ENCODE data around the gene MYOG. TPM values are rescaled to one million over a fixed set of nuclear protein-coding genes. Genes with fewer than 3 reads are reported as not detected.

MYOG gene
- polyA plus RNA-seq, 3 donors: not detected

GRCh38 chr1:203126866-203127665 is 41.3 kb upstream of the MYOG start:
- Mint-ChIP-seq H3K27me3 (ENCODE audit: low read depth in 3 of 3) (peaks cover 52 to 81% (median 79%) of the 10 kb centered on the region in 3 donors), H3K4me3 (peak overlapping the region; percentile 42 to 87), H3K27ac (no peak overlapping the region), H3K9me3 (peaks cover 0 to 12% (median 2%) of the 10 kb centered on the region in 7 donors), H3K36me3 (peaks cover 0 to 8% of the 10 kb centered on the region in 2 donors), H3K4me1 (peaks cover 54% of the 10 kb centered on the region)
- Histone ChIP-seq H4K20me1 (ENCODE audit: insufficient read depth, low read length) (no peaks in the 10 kb centered on the region), H3K36me3 (replicated peaks in 1 of 2; ENCODE audit: control insufficient read depth in 1 of 2, insufficient read depth in 2 of 2, low read length in 2 of 2) (no peaks in the 10 kb centered on the region), H3K79me2 (ENCODE audit: insufficient read depth, low read length) (no peaks in the 10 kb centered on the region), H3K4me3 (replicated peaks in 1 of 3; ENCODE audit: low read depth in 2 of 3, low read length in 3 of 3) (no peak overlapping the region), H3K4me2 (replicated peaks; ENCODE audit: extremely low read depth, low read length, poor library complexity, severe bottlenecking) (peak overlapping the region; percentile 6), H2AFZ (ENCODE audit: insufficient read depth, low read depth, low read length, poor library complexity, severe bottlenecking) (no peak overlapping the region), H3K27ac (ENCODE audit: low read depth in 1 of 2, low read length in 2 of 2) (no peak overlapping the region), H3K9ac (ENCODE audit: insufficient read depth, low read length, poor library complexity, severe bottlenecking) (no peak overlapping the region), H3K27me3 (ENCODE audit: control insufficient read depth in 2 of 2, insufficient read depth in 2 of 2, low read length in 2 of 2) (peaks cover 43 to 68% of the 10 kb centered on the region in 2 donors), H3K9me3 (replicated peaks in 1 of 2; ENCODE audit: control insufficient read depth in 1 of 2, insufficient read depth in 1 of 2, low read length in 2 of 2) (peaks cover 0 to 9% of the 10 kb centered on the region in 2 donors), H3K4me1 (ENCODE audit: control insufficient read depth in 1 of 2, insufficient read depth in 2 of 2, low read length in 2 of 2) (peaks cover 54 to 57% of the 10 kb centered on the region in 2 donors)
- intact Hi-C loops (cut with micrococcal nuclease): loop anchor here (5.0 to 10.0 kb wide), 2 partner anchors 50 to 82 kb away; partner anchors contain the start of gene MYBPH (in 1 of the 2)
- no peak for DNase-seq
- 17% methylated on average over 6 of the region's 12 CpGs for WGBS (ENCODE audit: insufficient coverage)
- no peak for TF ChIP-seq CTCF (IDR thresholded peaks at IDR 0.05)

GRCh38 chr1:203126151-203126865 is 40.5 kb upstream of the MYOG start:
- Histone ChIP-seq H3K36me3 (replicated peaks in 1 of 2; ENCODE audit: control insufficient read depth in 1 of 2, insufficient read depth in 2 of 2, low read length in 2 of 2) (no peaks in the 10 kb centered on the region), H3K27ac (ENCODE audit: low read depth in 1 of 2, low read length in 2 of 2) (no peak overlapping the region), H3K79me2 (ENCODE audit: insufficient read depth, low read length) (no peaks in the 10 kb centered on the region), H3K9ac (ENCODE audit: insufficient read depth, low read length, poor library complexity, severe bottlenecking) (no peak overlapping the region), H3K27me3 (ENCODE audit: control insufficient read depth in 2 of 2, insufficient read depth in 2 of 2, low read length in 2 of 2) (peaks cover 43 to 62% of the 10 kb centered on the region in 2 donors), H3K9me3 (replicated peaks in 1 of 2; ENCODE audit: control insufficient read depth in 1 of 2, insufficient read depth in 1 of 2, low read length in 2 of 2) (peaks cover 0 to 9% of the 10 kb centered on the region in 2 donors), H3K4me3 (replicated peaks in 1 of 3; ENCODE audit: low read depth in 2 of 3, low read length in 3 of 3) (no peak overlapping the region), H2AFZ (ENCODE audit: insufficient read depth, low read depth, low read length, poor library complexity, severe bottlenecking) (no peak overlapping the region), H4K20me1 (ENCODE audit: insufficient read depth, low read length) (no peaks in the 10 kb centered on the region), H3K4me1 (ENCODE audit: control insufficient read depth in 1 of 2, insufficient read depth in 2 of 2, low read length in 2 of 2) (peaks cover 61 to 62% of the 10 kb centered on the region in 2 donors), H3K4me2 (replicated peaks; ENCODE audit: extremely low read depth, low read length, poor library complexity, severe bottlenecking) (no peak overlapping the region)
- Mint-ChIP-seq H3K27ac (peak overlapping the region in 2 of 7 donors; percentile 17 to 57), H3K4me3 (peak overlapping the region in 1 of 2 donors; percentile 87), H3K27me3 (ENCODE audit: low read depth in 3 of 3) (peaks cover 55 to 82% (median 78%) of the 10 kb centered on the region in 3 donors), H3K4me1 (peaks cover 60% of the 10 kb centered on the region), H3K9me3 (peaks cover 0 to 12% (median 4%) of the 10 kb centered on the region in 7 donors), H3K36me3 (peaks cover 0 to 8% of the 10 kb centered on the region in 2 donors)
- 38% methylated on average over 3 of the region's 8 CpGs for WGBS (ENCODE audit: insufficient coverage)
- peak; percentile 37 for TF ChIP-seq CTCF (IDR thresholded peaks at IDR 0.05)
- intact Hi-C loops (cut with micrococcal nuclease): loop anchor here (5.0 to 10.0 kb wide), 2 partner anchors 51 to 82 kb away; partner anchors contain the start of gene MYBPH (in 1 of the 2)
- DNase-seq: peak; percentile 35 to 67 (median 55)
